HepG2 (cell line): ENCODE results near the gene TAF11L11. TPM values are rescaled to one million over a fixed set of nuclear protein-coding genes. Genes with fewer than 3 reads are reported as not detected.
"Not testable (repeated sequence)": the region's sequence is repeated elsewhere in the genome, so short reads cannot be mapped to it uniquely, and the experiment has no call there.

Experiments
- ATAC-seq: fragments of 200-7000 bp; cut with Tn5 transposase; 3 replicates; pipeline ENCODE4 v1.9.1; 2020; ENCODE audit warnings: mild to moderate bottlenecking, moderate library complexity
- BruUV-seq: library from RNA; stranded (reverse); fragments of 400-500 nt; replicated peaks from 2 replicates; lab custom pipeline; 2021; lab: Mats Ljungman, UMichigan
- CTCF ChIA-PET: fragments of 300-600 bp; formaldehyde crosslinking; extraction: SDS; loops from one replicate; lab custom pipeline; 2021; ENCODE audit warnings: low total read pairs, inconsistent platforms, low intra/inter-chr PET ratio; lab: Yijun Ruan, JAX
- POLR2A ChIA-PET: fragments of 350-600 bp; sonication (Branson Sonifier 250); formaldehyde crosslinking; loops from one replicate; lab custom pipeline; 2020; ENCODE audit warnings: antibody characterized with exemption, inconsistent platforms; lab: Yijun Ruan, JAX
- DNase-seq: peaks from one replicate; pipeline ENCODE4 v3.0.0-alpha.2; 2015; ENCODE audit warnings: low spot score
- FAIRE-seq: peaks from 3 replicates; lab custom pipeline; 2011; peaks lifted over from hg19 to GRCh38; lab: Jason Lieb, UNC
- H2AFZ ChIP-seq: one replicate; pipeline ENCODE4 v1.6.1; 2011; ENCODE audit warnings: low read length, inconsistent platforms
- H3K27ac ChIP-seq: fragments of 300-600 bp; 3 replicates; pipeline ENCODE4 v1.8.0; 2011; ENCODE audit warnings: mixed run types, mild to moderate bottlenecking, mixed read lengths, low read length, inconsistent platforms; ENCODE audit not compliant: insufficient read depth; ENCODE audit errors: extremely low read length
- H3K27me3 ChIP-seq, 2 experiments: fragments of 200-600 bp in 1 of 2; 2 replicates in 1 of 2; 3 replicates in 1 of 2; pipeline versions ENCODE4 v1.6.0 to v1.8.0; 2011; ENCODE audit warnings: low read length in 2 of 2, mild to moderate bottlenecking in 2 of 2, moderate library complexity in 2 of 2, inconsistent platforms in 1 of 2; ENCODE audit not compliant: insufficient read depth in 2 of 2, control insufficient read depth in 1 of 2
- H3K36me3 ChIP-seq, 2 experiments: fragments of 200-600 bp in 1 of 2; replicated peaks in 1 of 2; 2 replicates in 1 of 2; 3 replicates in 1 of 2; pipeline versions ENCODE4 v1.5.1 to v1.8.0; 2011; ENCODE audit warnings: low read length in 2 of 2, inconsistent platforms in 1 of 2; ENCODE audit not compliant: insufficient read depth in 2 of 2, control insufficient read depth in 1 of 2
- H3K4me1 ChIP-seq: 2 replicates; pipeline ENCODE4 v1.5.1; 2012; ENCODE audit warnings: low read length, inconsistent platforms; ENCODE audit not compliant: insufficient read depth
- H3K4me2 ChIP-seq: 2 replicates; pipeline ENCODE4 v1.6.0; 2011; ENCODE audit warnings: low read depth, low read length, inconsistent platforms
- H3K4me3 ChIP-seq, 3 experiments: fragments of 200-600 bp in 1 of 3; sonication (generic), shearing (Covaris generic) in 1 of 3; replicated peaks in 1 of 3; 2 replicates each; pipeline ENCODE4 v1.5.1; 2011 to 2016; ENCODE audit warnings: low read length in 3 of 3, inconsistent platforms in 2 of 3, low read depth in 2 of 3, mild to moderate bottlenecking in 2 of 3, control low read depth in 1 of 3, mixed read lengths in 1 of 3; ENCODE audit not compliant: insufficient read depth in 1 of 3
- H3K79me2 ChIP-seq: one replicate; pipeline ENCODE4 v1.6.1; 2011; ENCODE audit warnings: low read length, inconsistent platforms; ENCODE audit not compliant: insufficient read depth
- H3K9ac ChIP-seq: 2 replicates; pipeline ENCODE4 v1.6.0; 2011; ENCODE audit warnings: mild to moderate bottlenecking, low read depth, low read length, inconsistent platforms; ENCODE audit not compliant: insufficient read depth
- H3K9me3 ChIP-seq: 2 replicates; pipeline ENCODE4 v1.5.1; 2012; ENCODE audit warnings: mild to moderate bottlenecking, low read length
- H4K20me1 ChIP-seq: 2 replicates; pipeline ENCODE4 v1.6.0; 2011; ENCODE audit warnings: inconsistent platforms, mild to moderate bottlenecking, low read length, moderate library complexity; ENCODE audit not compliant: insufficient read depth
- ZNF407 ChIP-seq: sonication (generic); formaldehyde crosslinking; IDR thresholded peaks from one replicate; pipeline ENCODE4 v1.5.1; 2020; ENCODE audit warnings: mild to moderate bottlenecking, missing genetic modification reagents; ENCODE audit errors: not compliant biosample characterization
- WGBS: methylation state at CpG from one replicate; pipeline ENCODE4 v1.1.6; 2017; ENCODE audit warnings: low lambda C conversion rate; 5-methylcytosine and 5-hydroxymethylcytosine counted together
- in situ Hi-C: cut with HindIII; loops from 2 replicates; pipeline ENCODE4 v1.10.0; 2017; ENCODE audit warnings: low pct_unique_long_range_greater_than_20kb; ENCODE audit not compliant: extremely low pct_ligation_motif_present
- intact Hi-C: fragments of 100-400 bp; cut with micrococcal nuclease; formaldehyde crosslinking; loops from one replicate; pipeline ENCODE4 v1.10.0; 2022; ENCODE audit not compliant: unreplicated experiment
- polyA plus RNA-seq, 8 experiments: library from polyadenylated mRNA; depleted of rRNA in 3 of 8; stranded (reverse) in 7 of 8; unstranded in 1 of 8; fragments of >200 nt; fragmentation: Illumina TruSeq in 4 of 8; extraction: Trizol in 4 of 8; gene quantifications; 2 replicates each; pipeline versions ENCODE4 v1.2.1 to v1.2.3, GENCODE V29; 2011 to 2016; ENCODE audit warnings: low read depth in 4 of 8, missing spikeins in 1 of 8, mixed read lengths in 1 of 8; ENCODE audit not compliant: insufficient read depth in 1 of 8
- total RNA-seq, 5 experiments: library from RNA; depleted of rRNA; stranded (reverse); fragments of >200 nt; fragmentation: Illumina TruSeq; extraction: Trizol; gene quantifications; 2 replicates each; pipeline ENCODE4 v1.2.3, GENCODE V29; 2016; ENCODE audit warnings: low read depth in 1 of 5

TAF11L11 gene
- total and polyA plus RNA-seq, 2 of the 13 experiments (the other 11 are each of a cell fraction or from before 2014, with no cell fraction given) = not detected

- TF ChIP-seq ZNF407 (CRISPR knock-in tag) = no peak
Observed at GRCh38 chr5:17634160-17634559, 30.2 kb downstream of the TAF11L11 start, which contains the start of gene TAF11L14 (continued).

GRCh38 chr5:17649232-17649631, 45.2 kb downstream of the TAF11L11 start:
- CTCF ChIA-PET, H4K20me1 ChIP-seq, DNase-seq, BruUV-seq, H3K79me2 ChIP-seq, intact Hi-C loops, H3K4me3 ChIP-seq, FAIRE-seq, in situ Hi-C loops, H3K36me3 ChIP-seq, H3K4me1 ChIP-seq, H3K9ac ChIP-seq, H2AFZ ChIP-seq, H3K4me2 ChIP-seq, H3K27ac ChIP-seq, ATAC-seq, H3K27me3 ChIP-seq, POLR2A ChIA-PET: not testable (repeated sequence)
- H3K9me3 ChIP-seq = peaks cover 10% of the 10 kb centered on the region; the same call in 1 of the 2 replicates
- WGBS = 0% methylated on average over 2 of the region's 10 CpGs

DNA sequence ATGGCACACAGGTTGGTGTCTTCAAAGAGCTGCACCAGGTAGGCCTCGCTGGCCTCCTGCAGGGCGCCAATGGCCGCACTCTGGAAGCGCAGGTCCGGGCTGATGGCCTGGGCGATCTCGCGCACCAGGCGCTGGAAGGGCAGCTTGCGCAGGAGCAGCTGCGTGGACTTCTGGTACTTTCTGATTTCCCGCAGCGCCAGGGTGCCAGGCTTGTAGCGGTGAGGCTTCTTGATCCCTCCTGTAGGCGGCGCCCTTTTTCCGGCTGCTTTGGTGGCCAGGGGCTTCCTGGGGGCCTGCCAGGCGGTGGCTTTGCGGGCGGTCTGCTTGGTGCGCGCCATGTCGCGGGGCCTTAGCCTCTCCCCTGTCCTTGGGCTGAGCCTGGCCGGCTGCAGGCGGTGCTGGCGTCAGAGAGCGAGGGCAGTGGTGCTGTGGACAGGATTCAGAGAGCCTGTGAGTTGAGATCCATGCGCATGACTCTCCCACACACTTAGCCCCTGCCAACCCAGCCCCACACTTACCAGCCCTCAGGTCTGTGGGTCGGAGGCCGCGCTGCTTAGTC, 51.3 kb downstream of the TAF11L11 start:
- BruUV-seq, DNase-seq, H2AFZ ChIP-seq, H3K4me1 ChIP-seq, H3K4me2 ChIP-seq, H4K20me1 ChIP-seq, intact Hi-C loops, H3K36me3 ChIP-seq, CTCF ChIA-PET, H3K27me3 ChIP-seq, ATAC-seq, H3K9ac ChIP-seq, H3K4me3 ChIP-seq, POLR2A ChIA-PET, FAIRE-seq, H3K27ac ChIP-seq, in situ Hi-C loops, H3K79me2 ChIP-seq: not testable (repeated sequence)
- H3K9me3 ChIP-seq = peaks cover 11% of the 10 kb centered on the region; the same call in 1 of the 2 replicates
- WGBS = 75% methylated on average over 13 of the region's 32 CpGs
